ENCODE results near the gene INAVA. TPM values are rescaled to one million over a fixed set of nuclear protein-coding genes. Genes with fewer than 3 reads are reported as not detected.

Gene INAVA
- total and polyA plus RNA-seq, 2 experiments from 2014 or later, result not detected

GRCh38 chr1:200895801-200896530, 1.3 kb downstream of the INAVA start:
- H3K9me3 ChIP-seq (ENCODE audit: low read depth), result no peaks in the 10 kb centered on the region
- H3K27me3 ChIP-seq (replicated peaks; ENCODE audit: insufficient read depth), result peaks cover 34% of the 10 kb centered on the region
- no peaks in the 10 kb centered on the region for H3K4me1 ChIP-seq (ENCODE audit: insufficient read depth)
- no peaks in the 10 kb centered on the region for H3K79me2 ChIP-seq (ENCODE audit: insufficient read depth)
- H3K27ac ChIP-seq, result no peak overlapping the region
- no peaks in the 10 kb centered on the region for H3F3A ChIP-seq (ENCODE audit: insufficient read depth)
- no peak for DNase-seq
- WGBS, 2 experiments (ENCODE audit: low coverage in 1 of 2, low lambda C conversion rate in 2 of 2, missing lambda C conversion rate in 2 of 2), result 72 to 75% methylated on average over 9 of the region's 9 CpGs
- no peaks in the 10 kb centered on the region for H3K36me3 ChIP-seq (ENCODE audit: low read depth)
- no peak overlapping the region for H3K4me2 ChIP-seq (ENCODE audit: unreplicated experiment)
- in situ Hi-C loops (cut with MboI), result no loop called here
- H3K9me2 ChIP-seq (ENCODE audit: insufficient read depth), result no peaks in the 10 kb centered on the region
- no peak overlapping the region for H3K9ac ChIP-seq
- no peak overlapping the region for H2AFZ ChIP-seq
- H3K4me3 ChIP-seq, result no peak overlapping the region
- TF ChIP-seq EZH2 (IDR thresholded peaks at IDR 0.05; ENCODE audit: insufficient read depth, poor library complexity, severe bottlenecking), result no peak
- TF ChIP-seq EZH2phosphoT487 (IDR thresholded peaks at IDR 0.05; ENCODE audit: insufficient read depth, low read depth), result no peak
- H4K20me1 ChIP-seq (ENCODE audit: insufficient read depth), result no peaks in the 10 kb centered on the region

- no peak overlapping the region for H3K4me3 ChIP-seq
- no peaks in the 10 kb centered on the region for H3K9me2 ChIP-seq (ENCODE audit: insufficient read depth)
- H3K79me2 ChIP-seq (ENCODE audit: insufficient read depth), result no peaks in the 10 kb centered on the region
- H3K27ac ChIP-seq, result no peak overlapping the region
- WGBS, 2 experiments (ENCODE audit: low coverage in 1 of 2, low lambda C conversion rate in 2 of 2, missing lambda C conversion rate in 2 of 2), result 68 to 74% methylated on average over 9 to 10 of the region's 10 CpGs
- in situ Hi-C loops (cut with MboI), result no loop called here
- no peaks in the 10 kb centered on the region for H3F3A ChIP-seq (ENCODE audit: insufficient read depth)
- H3K27me3 ChIP-seq (replicated peaks; ENCODE audit: insufficient read depth), result peaks cover 36% of the 10 kb centered on the region
- no peak for DNase-seq
- no peak overlapping the region for H3K9ac ChIP-seq
- no peaks in the 10 kb centered on the region for H3K9me3 ChIP-seq (ENCODE audit: low read depth)
- no peaks in the 10 kb centered on the region for H4K20me1 ChIP-seq (ENCODE audit: insufficient read depth)
- H2AFZ ChIP-seq, result no peak overlapping the region
- no peak overlapping the region for H3K4me2 ChIP-seq (ENCODE audit: unreplicated experiment)
- H3K36me3 ChIP-seq (ENCODE audit: low read depth), result no peaks in the 10 kb centered on the region
- TF ChIP-seq EZH2phosphoT487 (IDR thresholded peaks at IDR 0.05; ENCODE audit: insufficient read depth, low read depth) (no peak), EZH2 (IDR thresholded peaks at IDR 0.05; ENCODE audit: insufficient read depth, poor library complexity, severe bottlenecking) (no peak)
- no peaks in the 10 kb centered on the region for H3K4me1 ChIP-seq (ENCODE audit: insufficient read depth)
Observed at GRCh38 chr1:200896531-200897196, 2.0 kb downstream of the INAVA start.

- Histone ChIP-seq H3K9ac (no peak overlapping the region), H3K27me3 (replicated peaks; ENCODE audit: insufficient read depth) (peaks cover 31% of the 10 kb centered on the region), H3K4me3 (no peak overlapping the region), H3K9me2 (ENCODE audit: insufficient read depth) (no peaks in the 10 kb centered on the region), H3K4me2 (ENCODE audit: unreplicated experiment) (no peak overlapping the region), H4K20me1 (ENCODE audit: insufficient read depth) (no peaks in the 10 kb centered on the region), H3K4me1 (ENCODE audit: insufficient read depth) (no peaks in the 10 kb centered on the region), H2AFZ (no peak overlapping the region), H3K79me2 (ENCODE audit: insufficient read depth) (no peaks in the 10 kb centered on the region), H3K27ac (no peak overlapping the region), H3K9me3 (ENCODE audit: low read depth) (no peaks in the 10 kb centered on the region), H3F3A (ENCODE audit: insufficient read depth) (no peaks in the 10 kb centered on the region), H3K36me3 (ENCODE audit: low read depth) (no peaks in the 10 kb centered on the region)
- in situ Hi-C loops (cut with MboI), result no loop called here
- WGBS, 2 experiments (ENCODE audit: low coverage in 1 of 2, low lambda C conversion rate in 2 of 2, missing lambda C conversion rate in 2 of 2), result 81 to 85% methylated on average over 4 to 5 of the region's 5 CpGs
- TF ChIP-seq EZH2phosphoT487 (IDR thresholded peaks at IDR 0.05; ENCODE audit: insufficient read depth, low read depth) (no peak), EZH2 (IDR thresholded peaks at IDR 0.05; ENCODE audit: insufficient read depth, poor library complexity, severe bottlenecking) (no peak)
- no peak for DNase-seq
Observed at GRCh38 chr1:200897259-200897658, 2.6 kb downstream of the INAVA start.

GRCh38 chr1:200899015-200899386, 4.3 kb downstream of the INAVA start:
- Histone ChIP-seq H3K27me3 (replicated peaks; ENCODE audit: insufficient read depth) (peaks cover 17% of the 10 kb centered on the region), H2AFZ (no peak overlapping the region), H3K4me1 (ENCODE audit: insufficient read depth) (no peaks in the 10 kb centered on the region), H3K9me3 (ENCODE audit: low read depth) (no peaks in the 10 kb centered on the region), H4K20me1 (ENCODE audit: insufficient read depth) (no peaks in the 10 kb centered on the region), H3K4me3 (no peak overlapping the region), H3K36me3 (ENCODE audit: low read depth) (no peaks in the 10 kb centered on the region), H3K9me2 (ENCODE audit: insufficient read depth) (no peaks in the 10 kb centered on the region), H3K9ac (no peak overlapping the region), H3K4me2 (ENCODE audit: unreplicated experiment) (no peak overlapping the region), H3K79me2 (ENCODE audit: insufficient read depth) (no peaks in the 10 kb centered on the region), H3K27ac (no peak overlapping the region), H3F3A (ENCODE audit: insufficient read depth) (no peaks in the 10 kb centered on the region)
- TF ChIP-seq EZH2phosphoT487 (IDR thresholded peaks at IDR 0.05; ENCODE audit: insufficient read depth, low read depth) (no peak), EZH2 (IDR thresholded peaks at IDR 0.05; ENCODE audit: insufficient read depth, poor library complexity, severe bottlenecking) (no peak)
- WGBS, 2 experiments (ENCODE audit: low coverage in 1 of 2, low lambda C conversion rate in 2 of 2, missing lambda C conversion rate in 2 of 2), result 40 to 44% methylated on average over 3 of the region's 3 CpGs
- in situ Hi-C loops (cut with MboI), result no loop called here
- no peak for DNase-seq
